ENCODE data around the gene RNF7.

RNF7 gene

DNA sequence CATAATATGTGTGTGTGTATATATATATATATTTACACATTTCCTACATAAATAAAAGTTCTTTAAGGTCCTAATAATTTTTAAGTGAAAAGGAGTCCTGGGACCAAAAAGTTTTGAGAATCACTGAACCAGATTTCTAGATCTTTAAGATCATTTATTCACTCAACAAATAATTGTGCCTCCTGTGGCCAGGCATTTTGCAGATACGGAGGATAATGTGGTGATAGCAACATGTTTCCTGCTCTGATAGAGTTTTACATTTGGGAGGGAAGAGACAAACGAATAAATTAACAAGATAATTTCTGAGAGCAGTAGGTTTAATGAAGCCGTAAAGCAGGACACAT lies 448 bp upstream of the RNF7 start:
- Histone ChIP-seq H3K4me3 (ENCODE audit: low read length) (peak overlapping the region; percentile 43; the same call in 1 of the 2 replicates), H3K9ac (ENCODE audit: low read length) (peak overlapping the region; percentile 17; the same call in 1 of the 2 replicates), H2AFZ (ENCODE audit: low read length) (peak overlapping the region; percentile 80), H3K27me3 (replicated peaks; ENCODE audit: insufficient read depth, low read length) (no peaks in the 10 kb centered on the region; the same call in 1 of the 2 replicates), H3K4me2 (ENCODE audit: low read depth, low read length) (peak overlapping the region; percentile 68), H4K20me1 (ENCODE audit: insufficient read depth, low read length) (0 out of 2 replicates have a peak, but pooled peaks cover 3% of the 10 kb centered on the region), H3K79me2 (ENCODE audit: low read length) (peaks cover 43% of the 10 kb centered on the region), H3F3A (ENCODE audit: insufficient read depth, low read length) (no peaks in the 10 kb centered on the region), H3K9me2 (replicated peaks; ENCODE audit: insufficient read depth, low read length) (no peaks in the 10 kb centered on the region), H3K9me3 (replicated peaks; ENCODE audit: insufficient read depth, low read length) (no peaks in the 10 kb centered on the region), H3K27ac (ENCODE audit: low read length) (no peak overlapping the region), H3K4me1 (ENCODE audit: low read length) (peaks cover 18% of the 10 kb centered on the region), H3K36me3 (replicated peaks; ENCODE audit: insufficient read depth, low read length) (0 out of 2 replicates have a peak, but pooled peaks cover 3% of the 10 kb centered on the region)
- TF ChIP-seq EZH2 (optimal IDR thresholded peaks at IDR 0.05; ENCODE audit: low read depth, low read length): no peak
- TF ChIP-seq EZH2phosphoT487 (IDR thresholded peaks at IDR 0.05; ENCODE audit: low read length): no peak
- DNase-seq: no peak

DNA sequence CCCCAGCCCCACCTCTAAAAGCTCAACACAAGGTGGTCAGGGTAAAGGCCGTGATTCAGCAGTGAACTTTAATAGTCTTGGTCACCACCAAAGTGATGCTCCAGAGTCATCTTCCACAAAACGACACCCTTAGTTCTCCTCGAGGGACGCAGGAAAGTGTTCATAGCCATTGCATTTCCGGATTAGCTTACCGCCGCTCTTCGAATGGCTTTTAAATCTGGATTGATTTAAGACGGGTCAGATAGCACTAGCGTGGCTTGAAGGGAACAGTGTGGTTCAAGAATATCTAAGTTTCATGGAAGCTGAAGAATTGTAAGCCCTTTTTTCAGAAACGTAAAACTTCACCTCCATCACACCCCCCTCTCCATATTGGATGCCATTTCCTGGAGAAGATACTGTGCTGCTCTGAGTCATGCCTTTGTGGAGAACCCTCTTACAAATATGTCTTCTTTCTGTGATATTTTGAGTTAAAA lies 829 bp downstream of the RNF7 start:
- Histone ChIP-seq H3K4me1 (ENCODE audit: low read length) (peaks cover 18% of the 10 kb centered on the region), H3K27me3 (replicated peaks; ENCODE audit: insufficient read depth, low read length) (no peaks in the 10 kb centered on the region), H3K9ac (ENCODE audit: low read length) (peak overlapping the region; percentile 84), H3K9me3 (replicated peaks; ENCODE audit: insufficient read depth, low read length) (no peaks in the 10 kb centered on the region), H3K36me3 (replicated peaks; ENCODE audit: insufficient read depth, low read length) (0 out of 2 replicates have a peak, but pooled peaks cover 3% of the 10 kb centered on the region), H4K20me1 (ENCODE audit: insufficient read depth, low read length) (0 out of 2 replicates have a peak, but pooled peaks cover 3% of the 10 kb centered on the region), H2AFZ (ENCODE audit: low read length) (peak overlapping the region; percentile 81), H3K4me2 (ENCODE audit: low read depth, low read length) (peak overlapping the region; percentile 77), H3K4me3 (ENCODE audit: low read length) (peak overlapping the region; percentile 88), H3K79me2 (ENCODE audit: low read length) (peaks cover 53% of the 10 kb centered on the region), H3K9me2 (replicated peaks; ENCODE audit: insufficient read depth, low read length) (no peaks in the 10 kb centered on the region), H3F3A (ENCODE audit: insufficient read depth, low read length) (no peaks in the 10 kb centered on the region), H3K27ac (ENCODE audit: low read length) (peak overlapping the region; percentile 64; the same call in 1 of the 2 replicates)
- peak; percentile 44 for DNase-seq
- TF ChIP-seq EZH2 (optimal IDR thresholded peaks at IDR 0.05; ENCODE audit: low read depth, low read length) (no peak), EZH2phosphoT487 (IDR thresholded peaks at IDR 0.05; ENCODE audit: low read length) (no peak)
- TF ChIP-seq, protein P1, sequence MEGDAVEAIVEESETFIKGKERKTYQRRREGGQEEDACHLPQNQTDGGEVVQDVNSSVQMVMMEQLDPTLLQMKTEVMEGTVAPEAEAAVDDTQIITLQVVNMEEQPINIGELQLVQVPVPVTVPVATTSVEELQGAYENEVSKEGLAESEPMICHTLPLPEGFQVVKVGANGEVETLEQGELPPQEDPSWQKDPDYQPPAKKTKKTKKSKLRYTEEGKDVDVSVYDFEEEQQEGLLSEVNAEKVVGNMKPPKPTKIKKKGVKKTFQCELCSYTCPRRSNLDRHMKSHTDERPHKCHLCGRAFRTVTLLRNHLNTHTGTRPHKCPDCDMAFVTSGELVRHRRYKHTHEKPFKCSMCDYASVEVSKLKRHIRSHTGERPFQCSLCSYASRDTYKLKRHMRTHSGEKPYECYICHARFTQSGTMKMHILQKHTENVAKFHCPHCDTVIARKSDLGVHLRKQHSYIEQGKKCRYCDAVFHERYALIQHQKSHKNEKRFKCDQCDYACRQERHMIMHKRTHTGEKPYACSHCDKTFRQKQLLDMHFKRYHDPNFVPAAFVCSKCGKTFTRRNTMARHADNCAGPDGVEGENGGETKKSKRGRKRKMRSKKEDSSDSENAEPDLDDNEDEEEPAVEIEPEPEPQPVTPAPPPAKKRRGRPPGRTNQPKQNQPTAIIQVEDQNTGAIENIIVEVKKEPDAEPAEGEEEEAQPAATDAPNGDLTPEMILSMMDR (IDR thresholded peaks at IDR 0.05; ENCODE audit: low read length): no peak

DNA sequence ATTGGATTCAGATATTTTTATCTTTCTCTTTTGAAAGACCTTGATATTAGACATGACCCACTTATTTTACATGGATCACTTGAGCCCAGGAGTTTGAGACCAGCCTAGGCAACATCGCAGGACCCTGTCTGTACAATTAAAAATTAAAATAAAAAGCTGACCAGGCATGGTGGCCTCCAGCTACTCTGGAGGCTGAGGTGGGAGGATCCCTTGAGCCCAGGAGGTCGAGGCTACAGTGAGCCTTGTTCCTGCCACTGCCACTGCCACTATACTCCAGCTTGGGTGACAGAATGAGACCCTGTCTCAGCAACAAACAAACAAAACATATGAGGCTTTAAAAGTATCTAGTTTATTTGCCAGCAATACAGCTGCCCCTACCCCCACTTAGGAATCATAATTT lies 1.6 kb downstream of the RNF7 start:
- Histone ChIP-seq H3K79me2 (ENCODE audit: low read length) (peaks cover 61% of the 10 kb centered on the region), H3F3A (ENCODE audit: insufficient read depth, low read length) (no peaks in the 10 kb centered on the region), H3K9me3 (replicated peaks; ENCODE audit: insufficient read depth, low read length) (no peaks in the 10 kb centered on the region), H4K20me1 (ENCODE audit: insufficient read depth, low read length) (0 out of 2 replicates have a peak, but pooled peaks cover 3% of the 10 kb centered on the region), H3K4me1 (ENCODE audit: low read length) (peaks cover 18% of the 10 kb centered on the region), H3K27ac (ENCODE audit: low read length) (no peak overlapping the region), H3K4me3 (ENCODE audit: low read length) (peak overlapping the region; percentile 88), H3K9me2 (replicated peaks; ENCODE audit: insufficient read depth, low read length) (no peaks in the 10 kb centered on the region), H2AFZ (ENCODE audit: low read length) (no peak overlapping the region), H3K9ac (ENCODE audit: low read length) (peak overlapping the region; percentile 84; the same call in 1 of the 2 replicates), H3K36me3 (replicated peaks; ENCODE audit: insufficient read depth, low read length) (0 out of 2 replicates have a peak, but pooled peaks cover 3% of the 10 kb centered on the region), H3K4me2 (ENCODE audit: low read depth, low read length) (peak overlapping the region; percentile 77), H3K27me3 (replicated peaks; ENCODE audit: insufficient read depth, low read length) (no peaks in the 10 kb centered on the region)
- no peak for DNase-seq
- TF ChIP-seq, protein P1 (IDR thresholded peaks at IDR 0.05; ENCODE audit: low read length): no peak
- TF ChIP-seq EZH2phosphoT487 (IDR thresholded peaks at IDR 0.05; ENCODE audit: low read length) (no peak), EZH2 (optimal IDR thresholded peaks at IDR 0.05; ENCODE audit: low read depth, low read length) (no peak)

DNA sequence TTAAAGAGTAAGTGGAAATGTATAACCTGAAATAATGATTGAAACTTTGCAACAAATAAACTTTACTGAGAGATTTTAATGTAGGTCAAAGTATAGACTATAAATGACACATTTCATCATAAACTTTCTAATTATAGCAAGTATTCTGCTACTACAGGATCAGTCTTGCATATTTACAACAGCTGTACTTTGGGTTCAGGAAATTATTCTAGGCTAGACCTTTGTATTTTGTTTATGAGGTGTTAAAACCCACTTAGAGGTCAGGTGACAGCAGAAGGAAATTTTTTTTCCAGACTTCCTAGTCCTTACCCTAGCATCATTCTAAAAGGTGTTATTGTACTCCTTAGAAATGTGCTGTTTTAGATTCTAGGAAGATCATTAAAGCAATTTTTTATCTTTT lies 2.3 kb downstream of the RNF7 start:
- H3K27me3 ChIP-seq (replicated peaks; ENCODE audit: insufficient read depth, low read length): no peaks in the 10 kb centered on the region
- peaks cover 61% of the 10 kb centered on the region for H3K79me2 ChIP-seq (ENCODE audit: low read length)
- no peak overlapping the region for H3K9ac ChIP-seq (ENCODE audit: low read length)
- no peaks in the 10 kb centered on the region for H3F3A ChIP-seq (ENCODE audit: insufficient read depth, low read length)
- no peak overlapping the region for H2AFZ ChIP-seq (ENCODE audit: low read length)
- TF ChIP-seq EZH2 (optimal IDR thresholded peaks at IDR 0.05; ENCODE audit: low read depth, low read length): no peak
- TF ChIP-seq, protein P1 (IDR thresholded peaks at IDR 0.05; ENCODE audit: low read length): no peak
- TF ChIP-seq EZH2phosphoT487 (IDR thresholded peaks at IDR 0.05; ENCODE audit: low read length): no peak
- H3K4me2 ChIP-seq (ENCODE audit: low read depth, low read length): peak overlapping the region; percentile 77; the same call in 1 of the 2 replicates
- no peak overlapping the region for H3K4me3 ChIP-seq (ENCODE audit: low read length)
- H4K20me1 ChIP-seq (ENCODE audit: insufficient read depth, low read length): 0 out of 2 replicates have a peak, but pooled peaks cover 3% of the 10 kb centered on the region
- no peak for DNase-seq
- H3K4me1 ChIP-seq (ENCODE audit: low read length): peaks cover 18% of the 10 kb centered on the region
- no peaks in the 10 kb centered on the region for H3K9me2 ChIP-seq (replicated peaks; ENCODE audit: insufficient read depth, low read length)
- no peaks in the 10 kb centered on the region for H3K9me3 ChIP-seq (replicated peaks; ENCODE audit: insufficient read depth, low read length)
- 0 out of 2 replicates have a peak, but pooled peaks cover 5% of the 10 kb centered on the region for H3K36me3 ChIP-seq (replicated peaks; ENCODE audit: insufficient read depth, low read length)
- H3K27ac ChIP-seq (ENCODE audit: low read length): no peak overlapping the region
